OCI-M1 (cell line): ENCODE data around the gene SLC22A1.
"Not testable (repeated sequence)": the region's sequence is repeated elsewhere in the genome, so short reads cannot be mapped to it uniquely, and the experiment has no call there.

Experiments
- DNase-seq: peaks from one replicate; lab custom pipeline; 2025; lab: John Stamatoyannopoulos, UW

SLC22A1 gene

GRCh38 chr6:160124007-160124406 lies 2.4 kb downstream of the SLC22A1 start:
- no peak for DNase-seq

- no peak for DNase-seq
These were observed 3.0 kb downstream of the SLC22A1 start for GRCh38 chr6:160124605-160125004.

- not testable (repeated sequence) for DNase-seq
These were observed 3.5 kb downstream of the SLC22A1 start for GRCh38 chr6:160125105-160125504.

- DNase-seq, result no peak
These were observed 5.9 kb downstream of the SLC22A1 start for GRCh38 chr6:160127270-160128124.

- no peak for DNase-seq
These were observed 6.6 kb downstream of the SLC22A1 start for GRCh38 chr6:160128125-160128683.

GRCh38 chr6:160128879-160129516 lies 7.4 kb downstream of the SLC22A1 start:
- no peak for DNase-seq

GRCh38 chr6:160129881-160130615 lies 8.4 kb downstream of the SLC22A1 start:
- DNase-seq, result no peak

GRCh38 chr6:160130729-160131484 lies 9.3 kb downstream of the SLC22A1 start:
- DNase-seq, result no peak

- no peak for DNase-seq
These were observed 10.2 kb downstream of the SLC22A1 start for GRCh38 chr6:160131636-160132296.

- DNase-seq, result no peak
These were observed 10.7 kb downstream of the SLC22A1 start for GRCh38 chr6:160132297-160132637.

- no peak for DNase-seq
These were observed 11.2 kb downstream of the SLC22A1 start for GRCh38 chr6:160132776-160133338.

GRCh38 chr6:160133441-160134336 lies 12.1 kb downstream of the SLC22A1 start:
- DNase-seq, result no peak

GRCh38 chr6:160134337-160134751 lies 12.7 kb downstream of the SLC22A1 start:
- not testable (repeated sequence) for DNase-seq

GRCh38 chr6:160134779-160135547 lies 13.3 kb downstream of the SLC22A1 start:
- DNase-seq, result no peak

GRCh38 chr6:160135907-160136655 lies 14.5 kb downstream of the SLC22A1 start:
- DNase-seq, result no peak

GRCh38 chr6:160137130-160137988 lies 15.7 kb downstream of the SLC22A1 start:
- DNase-seq, result no peak
